HG03159 (cell line): Measurements from ENCODE around the gene POLG2.
"Not testable (repeated sequence)": the region's sequence is repeated elsewhere in the genome, so short reads cannot be mapped to it uniquely, and the experiment has no call there.

Source experiments
- ATAC-seq: cut with Tn5 transposase; IDR thresholded peaks from one replicate; pipeline ENCODE4 v1.9.1; 2021; ENCODE audit warnings: mild to moderate bottlenecking, moderate library complexity; ENCODE audit not compliant: unreplicated experiment

POLG2 gene

DNA sequence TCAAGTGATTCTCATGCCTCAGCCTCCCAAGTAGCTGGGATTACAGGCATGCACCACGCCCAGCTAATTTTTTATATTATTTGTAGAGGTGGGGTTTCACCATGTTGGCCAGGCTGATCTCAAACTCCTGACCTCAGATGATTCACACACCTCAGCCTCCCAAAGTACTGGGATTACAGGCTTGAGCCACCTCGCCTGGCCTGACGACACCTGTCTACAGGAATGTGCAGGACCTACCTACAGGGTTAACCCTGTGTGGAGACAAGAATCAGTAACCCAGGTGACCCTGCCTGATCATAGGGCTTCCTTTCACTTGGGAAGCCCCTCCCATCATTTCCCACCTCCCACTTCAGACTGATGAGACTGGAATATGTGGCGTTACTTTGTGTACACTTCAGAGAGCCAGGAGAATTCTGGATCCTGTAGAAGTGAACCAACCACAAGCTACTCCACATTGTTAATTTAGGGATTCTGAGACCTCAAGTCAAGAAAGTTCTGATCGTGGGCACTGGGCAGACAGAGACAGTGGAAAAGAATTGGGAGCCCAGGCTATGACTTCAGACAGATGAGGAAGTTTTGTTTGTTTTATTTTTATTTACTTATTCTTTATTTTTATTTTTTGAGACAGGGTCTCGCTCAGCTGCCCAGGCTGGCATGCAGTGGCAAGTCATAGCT is 53.6 kb downstream of the POLG2 start:
- no peak for ATAC-seq

DNA sequence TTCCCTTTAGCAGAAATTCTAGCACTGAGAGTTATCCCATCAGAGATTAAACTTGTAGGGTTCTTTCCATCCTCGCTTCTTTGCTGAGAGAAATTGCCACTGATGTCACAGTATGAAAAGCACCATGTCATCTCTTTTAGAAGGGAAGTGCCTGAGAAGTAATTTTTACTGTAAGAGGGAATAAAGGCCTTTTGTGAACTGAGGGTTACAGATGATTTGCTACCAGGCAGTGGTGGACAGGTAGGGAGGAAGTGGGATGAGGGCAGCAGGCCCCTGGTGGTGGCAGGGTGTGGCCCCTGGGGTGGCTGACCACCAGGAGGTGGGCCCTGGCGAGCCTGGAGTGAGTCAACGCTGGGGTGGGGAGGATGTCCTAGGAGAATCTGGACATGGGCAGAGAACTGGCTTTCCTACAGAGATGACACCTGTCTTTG is 54.3 kb downstream of the POLG2 start:
- ATAC-seq = no peak

DNA sequence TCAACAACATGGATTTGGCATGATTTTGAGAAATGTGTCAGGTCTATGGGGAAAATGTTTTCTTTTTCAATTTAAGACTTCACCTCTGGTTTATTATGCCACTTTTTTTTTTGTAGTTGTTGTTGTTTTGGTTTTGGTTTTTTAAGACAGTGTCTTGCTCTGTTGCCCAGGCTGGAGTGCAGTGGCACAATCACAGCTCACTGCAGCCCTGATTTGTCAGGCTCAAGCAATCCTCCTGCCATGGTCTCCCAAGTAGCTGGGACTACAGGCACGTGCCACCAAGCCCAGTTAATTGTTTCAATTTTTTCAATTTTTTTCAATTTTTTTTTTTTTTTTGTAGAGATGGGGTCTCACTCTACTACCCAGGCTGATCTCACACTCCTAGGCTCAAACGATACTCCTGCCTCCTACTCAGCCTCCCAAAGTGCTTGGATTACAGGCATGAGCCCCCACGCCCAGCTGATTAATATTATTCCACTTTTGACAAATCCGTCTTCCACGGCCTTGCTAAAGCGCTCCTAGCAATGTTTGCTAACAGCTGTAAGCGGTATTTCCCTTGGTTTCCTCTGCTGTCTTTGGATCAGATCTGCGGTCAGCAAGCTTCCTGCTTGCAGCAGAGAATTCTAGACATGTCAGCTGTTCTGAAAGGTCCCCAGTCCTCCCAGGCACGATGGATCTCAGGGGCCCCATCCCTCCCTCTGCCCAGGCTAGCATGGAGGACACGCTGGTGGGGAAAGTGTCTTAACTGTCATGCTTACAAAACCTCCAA is 54.9 kb downstream of the POLG2 start:
- ATAC-seq = no peak

DNA sequence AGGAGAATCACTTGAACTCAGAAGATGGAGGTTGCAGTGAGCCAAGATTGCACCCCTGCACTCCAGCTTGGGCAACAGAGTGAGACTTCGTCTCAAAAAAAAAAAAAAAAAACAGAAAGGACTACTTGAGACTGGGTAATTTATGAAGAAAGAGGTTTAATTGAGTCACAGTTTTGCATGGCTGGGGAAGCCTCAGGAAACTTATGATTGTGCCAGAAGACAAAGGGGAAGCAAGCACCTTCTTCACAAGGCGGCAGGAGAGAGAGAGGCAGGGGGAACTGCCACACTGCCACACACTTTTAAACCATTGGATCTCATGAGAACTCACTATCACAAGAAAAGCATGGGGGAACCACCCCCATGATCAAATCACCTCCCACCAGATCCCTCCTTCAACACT is 56.9 kb downstream of the POLG2 start:
- no peak for ATAC-seq

DNA sequence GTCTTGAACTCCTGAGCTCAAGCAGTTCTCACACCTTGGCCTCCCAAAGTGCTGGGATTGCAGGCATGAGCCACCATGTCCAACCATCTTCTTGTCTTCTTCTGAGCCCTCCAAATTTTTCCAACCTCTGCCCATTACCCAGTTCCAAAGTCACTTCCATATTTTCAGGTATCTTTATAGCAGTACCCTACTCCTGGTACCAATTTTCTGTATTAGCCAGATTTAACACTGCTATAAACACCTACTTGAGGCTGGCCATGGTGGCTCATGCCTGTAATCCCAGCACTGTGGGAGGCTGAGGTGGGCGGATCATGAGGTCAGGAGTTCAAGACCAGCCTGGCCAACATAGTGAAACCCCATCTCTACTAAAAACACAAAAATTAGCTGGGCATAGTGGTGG is 57.3 kb downstream of the POLG2 start:
- not testable (repeated sequence) for ATAC-seq

DNA sequence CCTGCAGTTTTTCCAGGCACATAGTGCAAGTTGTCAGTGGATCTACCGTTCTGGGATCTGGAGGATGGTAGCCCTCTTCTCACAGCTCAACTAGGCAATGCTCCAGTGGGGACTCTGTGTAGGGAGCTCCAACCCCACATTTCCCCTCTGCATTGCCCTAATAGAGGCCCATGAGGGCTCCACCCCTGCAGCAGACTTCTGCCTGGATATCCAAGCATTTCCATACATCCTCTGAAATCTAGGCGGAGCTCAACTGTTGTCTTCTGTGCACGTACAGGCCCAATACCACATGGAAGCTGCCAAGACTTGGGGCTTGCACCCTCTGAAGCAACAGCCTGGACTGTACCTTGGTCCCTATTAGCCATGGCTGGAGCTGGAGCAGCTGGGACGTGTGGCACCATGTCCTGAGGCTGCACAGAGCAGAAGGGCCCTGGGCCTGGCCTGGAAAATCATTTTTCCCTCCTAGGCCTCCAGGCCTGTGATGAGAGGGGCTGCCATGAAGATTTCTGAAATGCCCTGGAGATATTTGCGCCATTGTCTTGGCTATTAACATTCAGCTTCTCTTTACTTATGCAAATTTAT is 58.8 kb downstream of the POLG2 start:
- ATAC-seq = no peak

DNA sequence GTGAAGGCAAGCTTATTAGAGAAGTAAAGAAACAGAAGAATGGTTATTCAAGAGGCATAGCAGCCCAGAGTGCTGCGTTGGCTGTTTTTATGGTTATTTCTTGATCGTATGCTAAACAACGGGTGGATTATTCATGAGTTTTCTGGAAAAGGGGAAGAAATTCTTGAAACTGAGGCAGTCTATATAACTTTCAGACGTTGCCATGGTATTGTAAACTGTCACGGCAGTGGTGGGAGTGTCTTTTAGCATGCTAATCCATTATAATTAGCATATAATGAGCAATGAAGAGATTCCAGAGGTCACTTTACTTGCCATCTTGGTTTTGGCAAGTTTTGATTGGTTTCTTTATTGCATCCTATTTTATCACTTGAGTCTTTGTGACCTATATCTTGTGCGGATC is 65.3 kb downstream of the POLG2 start:
- no peak for ATAC-seq

DNA sequence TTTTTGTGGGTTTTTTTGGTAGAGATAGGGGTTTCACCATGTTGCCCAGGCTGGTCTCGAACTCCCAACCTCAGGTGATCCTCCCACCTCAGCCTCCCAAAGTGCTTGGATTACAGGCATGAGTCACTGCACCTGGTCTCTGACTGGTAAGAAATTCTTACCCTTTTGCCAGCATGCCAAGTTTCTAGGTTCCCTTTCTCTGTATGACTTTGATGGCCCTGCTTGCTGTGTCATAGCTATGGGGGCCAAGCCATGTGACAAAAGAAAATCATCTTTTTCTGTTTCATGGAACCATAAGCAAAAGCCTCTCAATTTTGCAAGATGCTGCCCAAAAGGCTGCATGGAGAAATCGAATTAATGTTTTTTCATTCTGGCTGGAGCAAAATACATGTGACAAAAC is 66.8 kb downstream of the POLG2 start:
- not testable (repeated sequence) for ATAC-seq

DNA sequence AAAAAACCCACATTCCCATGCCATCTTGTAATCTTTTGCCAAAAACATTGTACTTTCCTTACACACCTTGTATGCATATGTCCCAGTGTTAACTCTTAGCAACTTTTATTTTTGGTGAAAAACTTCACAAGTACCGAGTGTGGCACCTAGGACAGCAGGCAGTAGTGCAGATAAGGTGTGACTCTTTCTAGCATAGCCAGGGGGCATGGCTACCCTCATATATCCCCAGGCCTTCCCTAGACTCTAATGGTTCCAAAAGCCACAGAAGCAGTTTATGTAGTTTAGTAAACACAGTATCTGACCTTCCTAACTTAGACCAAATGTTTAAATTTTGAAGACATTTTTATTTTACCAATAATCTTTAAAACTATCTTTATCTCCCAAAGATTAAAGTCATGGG is 68.4 kb downstream of the POLG2 start:
- ATAC-seq = no peak
